GM12873 (cell line): Measurements from ENCODE around the gene ANKRD24.

Experiments
- CTCF ChIP-seq: IDR thresholded peaks from 2 replicates; pipeline ENCODE4 v1.5.1; 2012; ENCODE audit warnings: low read depth, mild to moderate bottlenecking, moderate library complexity, low read length, control low read depth; ENCODE audit not compliant: insufficient read depth; ENCODE audit errors: missing control alignments

The ANKRD24 gene

GRCh38 chr19:4268816-4269430 is 86.4 kb downstream of the ANKRD24 start:
- no peak for TF ChIP-seq CTCF

GRCh38 chr19:4272894-4273293 is 90.4 kb downstream of the ANKRD24 start:
- TF ChIP-seq CTCF, result no peak
